Posterior vena cava (tissue), 2 donors: ENCODE data around the gene BPHL. TPM values are rescaled to one million over a fixed set of nuclear protein-coding genes. Genes with fewer than 3 reads are reported as not detected.
"Not testable (repeated sequence)": the region's sequence is repeated elsewhere in the genome, so short reads cannot be mapped to it uniquely, and the experiment has no call there.

Experiments
- DNase-seq: peaks from one replicate; pipeline ENCODE4 v3.0.0-alpha.2; 2020; ENCODE audit warnings: low spot score
- intact Hi-C, 2 donors: fragments of 100-400 bp; cut with DNase I; formaldehyde crosslinking; loops; one replicate each; pipeline versions ENCODE4 v1.14.1 to v1.14.2; 2022 to 2023
- total RNA-seq, 2 donors: library from RNA; stranded (reverse); fragmentation: NEBNext Ultra II Directional; extraction: Animal tissue kit (Norgen Biotek cat#: 25700); gene quantifications; one replicate each; pipeline ENCODE4 v1.2.1, GENCODE V29; 2021
- donor health status: DM: yes; HTN: yes; CAD: no.
- donor health status: DM: yes; HTN: yes; CAD: no.

BPHL gene
- total RNA-seq, 2 donors from 2014 or later = 9.0 to 11.0 TPM

DNA sequence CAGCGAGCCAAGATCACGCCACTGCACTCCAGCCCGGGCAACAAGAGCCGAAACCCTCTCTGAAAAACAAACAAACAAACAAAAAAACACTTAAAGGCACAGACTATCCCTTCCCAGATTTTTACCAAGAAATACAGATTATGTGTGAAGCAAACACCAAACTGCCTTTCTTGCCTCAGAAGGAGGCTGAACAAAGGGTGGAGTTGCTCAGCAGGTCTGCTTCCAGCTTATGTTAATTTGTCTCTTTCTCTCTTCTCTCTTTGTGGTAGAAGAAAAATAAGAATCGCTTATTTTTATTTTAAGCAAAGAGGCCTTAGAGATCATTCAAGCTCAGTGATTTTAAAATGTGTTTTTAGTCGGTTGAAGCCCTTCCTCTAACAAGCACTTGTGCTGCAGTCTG, 24.6 kb downstream of the BPHL start:
- no peak for DNase-seq
- intact Hi-C loops = no loop called here

DNA sequence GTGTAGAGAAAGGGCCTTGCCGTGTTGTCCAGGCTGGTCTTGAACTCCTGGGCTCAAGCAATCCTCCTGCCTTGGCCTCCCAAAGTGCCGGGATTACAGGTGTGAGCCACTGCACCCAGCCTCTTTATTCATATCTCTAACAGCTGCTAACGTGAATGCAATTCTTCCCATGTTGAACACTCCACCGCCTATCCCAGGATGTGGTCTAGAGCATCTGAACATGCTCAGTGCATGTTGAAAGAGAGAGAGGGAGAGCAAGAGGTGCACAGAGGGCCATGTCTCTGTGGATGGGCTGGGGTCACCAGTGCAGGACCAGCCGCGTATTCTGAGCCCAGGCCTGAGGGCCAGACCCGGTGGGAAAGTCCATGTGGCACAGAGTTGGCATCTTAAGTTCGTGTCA, 26.1 kb downstream of the BPHL start:
- no peak for DNase-seq
- intact Hi-C loops = no loop called here

DNA sequence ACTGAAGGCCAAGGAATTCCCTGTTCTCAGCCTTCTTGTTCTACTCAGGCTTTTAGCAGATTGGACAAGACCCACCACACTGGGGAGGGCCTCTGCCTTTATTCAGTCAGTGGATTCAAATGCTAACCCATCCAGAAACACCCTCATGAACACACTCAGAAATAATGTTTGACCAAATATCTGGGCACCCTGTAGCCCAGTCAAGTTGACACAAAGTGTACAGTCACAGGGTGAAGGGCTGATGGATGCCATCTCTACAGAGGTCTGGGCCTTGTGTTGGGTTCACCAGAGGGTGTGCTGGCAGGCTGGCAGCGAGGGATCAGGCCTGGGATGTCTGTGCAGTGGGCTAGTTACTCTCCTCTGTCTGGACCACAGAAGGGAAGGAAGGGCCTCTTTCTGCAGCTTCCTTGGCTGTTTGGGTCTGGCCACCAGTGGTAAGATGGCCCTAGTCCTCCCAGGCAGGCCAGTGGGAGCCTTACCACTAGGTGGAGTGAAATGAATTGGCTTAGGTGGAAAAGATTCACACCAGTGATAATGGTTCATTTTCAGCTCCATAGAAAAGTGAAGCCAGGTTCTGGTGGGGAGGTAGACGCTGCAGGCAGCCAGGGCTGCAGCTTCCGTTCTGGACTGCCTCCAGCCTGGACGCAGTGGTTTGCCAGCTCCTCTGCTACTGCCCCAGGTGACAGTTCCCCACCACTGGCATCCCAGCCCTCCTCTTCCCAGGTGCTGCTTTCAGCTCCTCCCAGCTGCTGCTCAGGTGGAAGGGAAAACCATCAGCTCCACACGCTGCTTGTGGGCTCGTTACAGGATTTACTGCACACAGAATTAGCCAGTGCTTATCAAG, 29.6 kb downstream of the BPHL start:
- no peak for DNase-seq
- intact Hi-C loops = no loop called here

DNA sequence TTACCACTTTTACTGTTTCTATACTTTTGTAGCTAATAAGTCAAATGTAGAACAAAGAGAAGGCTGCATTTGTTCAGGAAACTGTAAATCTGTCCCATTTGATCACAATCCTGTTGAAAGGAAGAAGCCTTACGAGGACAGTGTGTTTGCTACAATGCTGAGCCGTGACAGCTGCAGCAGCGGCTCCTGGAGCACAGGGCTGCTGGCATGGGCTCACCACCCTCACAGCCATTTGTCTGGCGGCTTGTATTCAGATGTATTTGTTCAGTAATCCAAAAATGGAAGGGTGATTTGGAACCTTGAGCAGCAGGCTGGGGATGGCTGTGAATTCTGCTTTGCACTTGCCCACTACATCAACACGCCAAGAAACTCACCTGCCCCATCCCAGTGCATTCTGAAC, 33.2 kb downstream of the BPHL start:
- intact Hi-C loops = no loop called here
- no peak for DNase-seq

DNA sequence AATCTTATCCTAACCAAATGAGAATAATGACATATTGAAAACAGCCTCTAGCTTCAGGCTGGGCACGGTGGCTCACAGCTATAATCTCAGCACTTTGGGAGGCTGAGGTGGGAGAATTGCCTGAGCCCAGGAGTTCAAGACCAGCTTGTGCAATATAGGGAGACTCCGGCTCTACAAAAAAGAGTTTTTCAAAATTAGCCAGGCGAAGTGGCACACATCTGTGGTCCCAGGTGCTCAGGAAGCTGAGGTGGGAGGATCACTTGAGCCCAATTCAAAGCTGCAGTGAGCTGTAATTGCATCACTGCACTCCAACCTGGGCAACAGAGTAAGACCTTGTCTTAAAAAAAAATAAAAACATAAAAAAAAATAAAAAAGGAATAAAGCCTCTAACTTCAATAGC, 34.2 kb downstream of the BPHL start:
- DNase-seq = no peak
- intact Hi-C loops = no loop called here

DNA sequence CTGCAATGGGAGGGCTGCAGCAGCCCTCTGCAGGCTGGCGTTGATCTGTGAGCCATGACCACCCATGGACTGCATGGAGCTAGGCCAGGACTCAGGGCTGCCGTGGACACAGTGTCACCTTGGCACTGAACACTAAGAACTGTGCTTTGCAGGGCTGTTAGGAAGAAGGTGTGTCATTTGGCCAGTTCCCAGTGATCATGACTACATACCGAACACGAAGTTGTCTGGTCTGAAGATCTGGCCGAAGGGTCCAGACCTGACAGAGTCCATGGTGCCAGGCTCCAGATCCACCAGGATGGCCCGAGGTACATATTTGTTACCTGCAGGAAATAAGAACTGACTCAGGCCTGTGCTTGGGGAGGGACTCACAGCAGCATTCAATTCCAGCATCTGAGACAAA, 36.9 kb downstream of the BPHL start:
- intact Hi-C loops, DNase-seq: not testable (repeated sequence)

DNA sequence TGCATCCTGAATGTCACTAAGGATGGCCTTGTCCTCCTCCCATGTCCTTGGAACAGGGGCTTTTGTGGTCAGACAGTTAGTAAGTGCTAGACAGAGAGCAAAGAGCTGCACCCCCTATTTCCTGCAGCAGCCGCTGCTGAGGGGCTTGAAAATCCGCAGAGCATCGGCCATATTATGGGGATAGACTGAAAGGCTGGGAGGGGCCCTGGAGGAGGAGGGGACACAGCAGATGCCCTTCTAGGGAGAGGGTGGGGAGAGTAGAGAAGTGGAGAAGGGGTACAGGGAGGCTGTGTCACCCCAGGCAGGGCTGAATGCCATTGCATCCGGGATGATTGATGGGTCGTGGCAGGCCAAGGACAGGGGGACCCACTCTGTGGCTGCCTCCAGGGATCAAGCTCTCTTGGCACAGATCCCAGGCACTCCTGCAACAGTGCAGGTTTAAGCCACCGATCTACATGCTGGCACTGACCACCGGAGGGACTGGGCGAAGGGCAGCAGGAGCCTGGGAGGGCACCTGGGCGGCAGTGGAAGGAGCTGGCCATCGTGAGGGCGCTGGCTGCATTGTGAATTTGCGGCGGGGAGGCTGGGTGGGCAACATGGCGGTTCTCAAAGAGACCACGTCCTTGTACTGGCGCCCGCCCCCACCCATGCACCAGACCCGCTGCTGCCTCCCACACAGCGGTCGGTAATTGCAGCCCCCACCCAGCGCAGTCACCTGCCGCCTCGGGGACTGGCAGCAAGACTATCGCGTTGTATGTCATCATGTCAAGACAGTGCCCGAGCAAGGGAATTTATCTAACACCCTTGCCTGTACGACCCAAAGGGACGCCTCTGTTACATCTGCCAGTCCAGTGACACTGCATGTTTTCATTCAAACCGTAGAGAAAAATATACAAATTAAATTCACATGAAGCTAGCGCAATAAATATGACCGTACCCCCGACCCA, 37.9 kb downstream of the BPHL start:
- DNase-seq, intact Hi-C loops: not testable (repeated sequence)

DNA sequence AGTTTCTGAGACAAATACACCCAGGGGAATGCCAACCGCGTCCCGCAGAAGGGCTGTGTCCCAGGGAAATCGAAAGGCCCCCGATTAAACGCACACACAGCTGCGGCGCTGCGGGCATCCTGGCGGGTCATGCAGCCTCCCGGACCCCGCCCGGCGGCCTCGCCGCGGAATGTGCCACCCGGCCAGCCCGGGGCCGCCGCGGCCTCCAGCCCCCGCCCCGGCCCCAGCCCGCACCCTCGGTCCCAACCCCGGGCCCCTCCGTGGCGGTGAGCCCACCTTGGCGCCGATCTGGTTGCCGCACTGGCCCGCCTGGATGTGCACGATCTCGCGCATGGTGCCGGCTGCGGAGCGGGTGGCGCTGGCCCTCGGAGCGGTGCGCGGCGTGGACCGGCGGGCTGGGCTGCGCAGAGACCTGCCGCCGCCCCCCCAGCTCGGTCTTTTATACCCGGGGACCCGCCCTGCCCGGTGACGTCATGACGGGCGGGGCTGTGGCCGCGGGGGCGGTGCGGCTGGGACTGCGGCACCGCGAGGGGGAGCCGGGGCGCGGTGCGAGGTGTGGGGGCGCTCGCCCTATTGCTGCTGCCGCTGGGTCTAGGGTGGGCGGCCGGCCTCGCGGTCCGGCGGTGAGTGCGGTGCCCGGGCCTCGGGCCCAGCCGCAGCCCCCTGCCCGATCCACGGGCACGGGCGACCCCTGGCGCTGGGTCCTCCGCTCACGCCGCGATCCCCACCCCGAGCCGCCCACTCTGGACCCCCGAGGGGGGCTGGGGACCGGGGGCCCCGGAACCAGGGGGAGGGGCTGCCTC, 38.8 kb downstream of the BPHL start, which contains the start of gene TUBB2A:
Gene TUBB2A (minus strand): TSS at position 414 of the 803 bp plus-strand sequence. CDS start 81 bp downstream, at position 333.
- DNase-seq = peak; percentile 96
- intact Hi-C loops = no loop called here

DNA sequence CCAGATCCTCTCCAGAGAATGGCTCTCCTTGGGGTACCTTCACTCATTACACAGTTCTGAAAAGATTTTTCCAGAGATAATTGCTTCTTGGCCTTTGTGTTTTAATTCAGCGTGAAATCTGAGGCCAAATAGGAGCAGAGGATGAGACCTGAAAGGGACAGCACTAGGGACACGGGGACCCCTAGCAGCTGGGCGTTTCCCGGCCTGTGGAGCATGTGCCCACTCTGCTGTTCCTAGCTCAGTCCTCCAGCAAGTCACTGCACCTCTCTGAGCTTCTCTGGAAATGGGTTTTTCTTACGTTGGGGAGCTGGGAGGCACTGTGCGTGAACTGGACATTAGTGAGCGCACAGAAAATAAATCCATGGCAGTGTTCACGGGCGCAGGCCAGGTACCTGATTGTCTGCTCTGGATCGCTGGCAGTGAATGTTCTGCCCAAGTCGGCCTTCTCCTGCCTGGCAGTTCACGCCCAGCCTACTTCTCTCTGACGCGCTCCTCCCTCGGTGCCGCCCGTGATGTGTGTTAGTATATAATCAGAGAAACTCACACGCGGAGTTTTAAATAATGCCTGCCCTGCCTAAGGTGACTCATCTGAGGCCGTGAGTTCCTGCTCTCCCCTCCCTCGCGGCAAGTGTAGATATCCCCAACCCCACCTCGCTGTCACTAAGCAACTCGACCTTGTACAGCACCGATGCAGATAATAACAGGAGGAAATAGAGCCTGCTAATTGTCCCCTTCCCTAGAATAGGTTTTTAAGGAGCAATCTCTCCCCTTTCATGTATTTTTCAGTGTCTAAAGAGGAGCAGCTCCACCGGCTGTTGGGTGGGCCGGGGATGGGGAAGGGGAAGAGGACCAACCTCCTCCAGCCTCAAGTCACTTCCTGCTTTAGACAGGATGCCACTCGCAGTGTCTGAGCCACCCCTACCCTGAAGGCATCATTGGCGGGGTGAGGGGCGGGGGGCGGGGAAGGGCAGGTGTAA, 41.6 kb downstream of the BPHL start:
- intact Hi-C loops = loop anchor here (2.0 to 5.0 kb wide), 2 partner anchors 89 to 92 kb away; no protein-coding TSS in a partner anchor
- DNase-seq = no peak

DNA sequence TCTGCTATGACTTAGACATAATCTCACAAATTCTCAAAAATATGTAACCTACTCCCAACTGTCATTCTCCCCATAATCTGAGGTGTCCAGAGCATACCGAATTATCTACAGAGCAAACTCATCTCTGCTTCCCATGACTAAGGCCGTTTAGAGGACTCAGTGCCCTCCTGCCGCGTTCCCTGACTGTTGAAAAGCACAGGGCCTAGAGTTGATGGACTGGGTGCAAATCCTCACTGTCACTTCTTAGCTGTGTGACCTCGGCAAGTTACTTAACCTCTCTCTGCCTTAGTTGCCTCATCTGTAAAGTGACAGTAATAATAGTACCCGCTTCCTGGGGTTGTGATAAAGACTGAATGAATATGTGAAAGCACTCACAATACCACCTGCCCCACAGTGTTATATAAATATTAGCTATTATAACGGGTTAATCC, 43.6 kb downstream of the BPHL start:
- intact Hi-C loops = loop anchor here in 1 of 2 donors (5.0 kb wide), 1 partner anchor 90 kb away; no protein-coding TSS in a partner anchor
- no peak for DNase-seq

DNA sequence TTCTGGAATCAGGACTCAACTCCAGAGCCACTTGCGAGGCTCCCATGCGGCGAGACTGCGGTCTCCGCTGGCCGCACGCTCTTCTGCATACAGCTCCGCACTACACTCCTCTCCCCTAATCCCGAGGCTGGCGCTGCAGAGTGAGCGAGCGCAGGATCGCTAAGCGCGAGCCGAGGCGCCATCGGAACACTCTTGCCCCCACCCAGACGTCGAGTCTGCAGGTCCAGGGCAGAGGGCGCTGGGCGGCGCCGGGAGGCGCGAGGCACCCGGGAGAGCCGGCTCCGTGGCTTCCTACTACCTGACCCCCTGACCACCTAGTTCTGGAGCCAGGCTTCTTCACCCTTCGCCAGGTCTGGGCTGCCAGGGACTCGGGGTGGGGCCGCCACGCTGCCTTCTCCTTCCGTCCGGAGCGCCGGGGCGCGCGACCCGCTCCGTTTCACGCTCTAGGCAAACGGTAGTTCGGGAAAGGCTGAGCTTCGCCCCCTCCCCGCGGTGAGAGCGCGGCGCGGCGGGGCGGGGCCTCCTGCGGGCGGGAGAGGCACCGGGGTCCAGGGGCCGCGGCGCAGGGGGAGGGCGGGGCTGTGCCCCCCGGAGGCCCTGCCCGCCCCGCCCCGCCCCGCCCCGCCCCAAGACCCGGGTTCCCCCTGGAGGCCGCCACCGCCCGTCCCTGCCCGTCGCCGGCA, 44.2 kb downstream of the BPHL start:
- intact Hi-C loops = loop anchor here in 1 of 2 donors (5.0 kb wide), 1 partner anchor 90 kb away; no protein-coding TSS in a partner anchor
- DNase-seq = peak; percentile 89

DNA sequence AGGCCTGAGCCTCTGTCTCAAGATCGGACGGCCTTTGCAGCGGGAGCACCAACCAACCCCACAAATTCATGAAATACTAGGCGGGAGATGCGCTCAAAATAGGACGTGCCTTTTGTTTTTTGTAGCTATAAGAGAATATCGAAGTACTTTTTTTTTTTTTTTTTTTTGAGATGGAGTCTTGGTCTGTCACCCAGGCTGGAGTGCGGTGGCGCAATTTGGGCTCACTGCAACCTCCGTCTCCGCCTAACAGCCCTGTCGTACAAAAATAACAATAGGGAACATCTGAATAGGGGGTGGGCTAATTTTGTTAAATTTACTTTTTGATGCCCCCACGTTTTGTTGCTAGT, 44.7 kb downstream of the BPHL start:
- intact Hi-C loops = loop anchor here in 1 of 2 donors (5.0 kb wide), 1 partner anchor 89 kb away; no protein-coding TSS in a partner anchor
- DNase-seq = no peak

DNA sequence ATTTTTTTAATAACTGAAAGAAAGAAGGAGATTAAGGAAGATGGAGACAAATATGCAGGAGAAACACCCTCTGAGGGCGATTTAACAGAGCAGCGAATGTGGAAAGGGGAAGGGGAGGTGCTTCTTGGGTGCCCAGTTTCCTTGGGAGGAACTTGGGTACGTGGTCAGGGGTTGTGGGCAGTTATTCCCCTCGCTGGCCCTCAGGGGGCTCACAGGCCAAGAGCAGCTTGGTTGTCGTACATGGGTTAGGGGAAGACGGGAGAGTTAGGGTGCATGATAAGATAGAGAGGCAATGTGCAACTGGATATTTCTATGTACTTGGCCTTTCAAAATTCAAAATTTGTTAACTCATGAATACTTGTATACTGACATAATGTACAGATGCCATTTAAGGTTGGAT, 45.9 kb downstream of the BPHL start:
- DNase-seq = no peak

DNA sequence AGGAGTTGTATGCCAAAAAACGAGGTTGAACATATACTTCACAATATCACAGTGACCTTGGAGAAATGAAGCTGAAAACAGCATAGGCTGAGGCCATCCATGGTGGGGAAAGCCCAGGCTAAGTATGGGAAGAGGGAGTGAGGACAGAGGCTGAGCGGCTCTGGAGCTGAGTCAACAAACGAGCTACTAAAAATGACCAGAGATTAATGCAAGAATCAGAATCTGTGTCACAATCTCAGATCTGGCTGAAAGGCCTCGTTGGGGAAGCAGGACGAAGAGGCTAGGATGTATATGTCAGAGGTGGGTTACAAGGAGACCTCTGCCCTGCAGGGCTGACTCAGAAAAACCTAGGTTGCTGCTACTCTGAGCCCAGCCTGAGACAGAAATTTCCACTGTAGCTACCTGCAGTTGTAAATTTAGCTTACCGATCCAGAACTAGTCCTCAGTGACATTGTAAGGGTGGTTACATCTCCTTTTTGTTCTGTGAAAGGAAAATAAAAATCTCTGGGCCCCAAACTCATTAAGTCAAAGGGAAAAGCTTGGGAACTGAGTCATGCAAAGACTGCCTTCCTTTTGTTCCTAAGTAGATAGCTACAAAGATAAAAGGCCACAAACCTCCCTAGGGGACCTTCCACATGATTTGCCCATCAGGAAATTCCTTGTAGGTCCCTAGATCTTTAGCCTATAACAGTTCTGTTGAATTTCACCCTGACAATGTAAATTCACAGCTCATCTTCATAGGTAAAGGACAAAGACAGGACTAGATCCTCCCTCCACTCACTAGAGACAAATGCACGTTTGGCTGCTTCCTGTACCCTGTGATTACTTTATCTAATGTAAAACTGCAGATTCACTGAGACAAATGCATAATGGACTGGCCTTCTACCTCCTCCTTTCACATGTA, 47.4 kb downstream of the BPHL start:
- no peak for DNase-seq
- intact Hi-C loops = no loop called here

More for the DNA sequence above, 45.9 kb downstream of the BPHL start:
- intact Hi-C loops = loop anchor here in 1 of 2 donors (5.0 kb wide), 1 partner anchor 88 kb away; no protein-coding TSS in a partner anchor

DNA sequence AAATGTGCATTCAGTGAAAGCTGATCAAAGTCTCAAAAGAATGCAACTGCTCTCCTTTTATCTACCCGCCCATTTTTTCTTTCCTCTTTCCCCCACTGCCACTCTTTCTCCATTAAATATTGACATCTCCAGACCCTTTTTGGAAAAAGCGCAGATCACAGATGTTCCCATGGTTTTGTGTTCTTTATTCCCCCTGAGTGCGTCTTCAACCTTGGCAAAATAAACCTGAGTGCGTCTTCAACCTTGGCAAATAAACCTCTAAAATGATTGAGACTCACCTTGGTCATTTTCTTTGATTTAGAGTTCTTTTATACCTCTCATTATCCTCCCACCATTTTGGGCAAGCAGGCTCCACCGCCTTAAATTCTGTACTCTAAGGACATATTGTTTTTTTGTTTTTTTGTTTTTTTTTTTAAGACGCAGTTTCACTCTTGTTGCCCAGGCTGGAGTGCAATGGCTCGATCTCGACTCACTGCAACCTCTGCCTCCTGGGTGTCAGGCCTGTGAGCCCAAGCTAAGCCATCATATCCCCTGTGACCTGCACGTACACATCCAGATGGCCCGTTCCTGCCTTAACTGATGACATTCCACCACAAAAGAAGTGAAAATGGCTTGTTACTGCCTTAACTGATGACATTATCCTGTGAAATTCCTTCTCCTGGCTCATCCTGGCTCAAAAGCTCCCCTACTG, 48.2 kb downstream of the BPHL start:
- intact Hi-C loops = loop anchor here in 1 of 2 donors (1.0 kb wide), 1 partner anchor 16 kb away; no protein-coding TSS in a partner anchor

DNA sequence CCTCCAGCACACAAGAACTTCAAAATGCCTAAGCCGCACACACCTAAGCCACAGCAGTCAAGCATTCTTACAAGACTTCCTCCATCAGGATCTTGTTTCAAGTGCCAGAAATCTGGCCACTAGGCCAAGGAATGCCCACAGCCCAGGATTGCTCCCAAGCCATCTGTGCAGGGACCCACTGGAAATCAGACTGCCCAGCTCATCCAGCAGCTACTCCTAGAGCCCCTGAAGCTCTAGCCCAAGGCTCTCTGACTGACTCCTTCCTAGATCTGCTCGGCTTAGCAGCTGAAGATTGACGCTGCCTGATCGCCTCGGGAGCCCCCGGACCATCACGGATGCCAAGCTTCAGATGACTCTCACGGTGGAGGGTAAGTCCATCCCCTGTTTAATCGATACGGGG, 49.5 kb downstream of the BPHL start:
- DNase-seq = peak; percentile 41
- intact Hi-C loops = not testable (repeated sequence)

More for the DNA sequence above, 48.2 kb downstream of the BPHL start:
- DNase-seq = not testable (repeated sequence)
